NAMALWA (cell line): ENCODE measurements around the gene ABCB8.

Experiments used
- DNase-seq: peaks from one replicate; pipeline ENCODE4 v3.0.0-alpha.2; 2015; ENCODE audit warnings: low spot score

ABCB8 gene

GRCh38 chr7:151028131-151028947 is at the start of gene ABCB8:
Gene ABCB8, plus strand, starts transcription at chr7:151028450. Its CDS starts 66 bp downstream, at chr7:151028516.
- DNase-seq = peak; percentile 100

GRCh38 chr7:150979713-150980390 is 48.4 kb upstream of the ABCB8 start:
- DNase-seq = no peak

GRCh38 chr7:150980663-150981062 is 47.6 kb upstream of the ABCB8 start:
- no peak for DNase-seq

GRCh38 chr7:150981644-150982043 is 46.6 kb upstream of the ABCB8 start:
- DNase-seq = no peak

GRCh38 chr7:150982351-150982750 is 45.9 kb upstream of the ABCB8 start:
- DNase-seq = no peak

GRCh38 chr7:150983893-150984368 is 44.3 kb upstream of the ABCB8 start:
- peak; percentile 72 for DNase-seq

- peak; percentile 80 for DNase-seq
Measured at GRCh38 chr7:150986099-150986512, 42.1 kb upstream of the ABCB8 start.

GRCh38 chr7:150986556-150986955 is 41.7 kb upstream of the ABCB8 start:
- DNase-seq = no peak

GRCh38 chr7:150988230-150989226 is 39.7 kb upstream of the ABCB8 start:
- peak; percentile 86 for DNase-seq

- no peak for DNase-seq
Measured at GRCh38 chr7:150989456-150989855, 38.8 kb upstream of the ABCB8 start.

- no peak for DNase-seq
Measured at GRCh38 chr7:150990416-150991186, 37.6 kb upstream of the ABCB8 start, which contains the start of gene NOS3. Gene NOS3, plus strand, starts transcription at chr7:150991017. Its CDS starts 2,787 bp downstream, at chr7:150993804.

GRCh38 chr7:150992051-150992640 is 36.1 kb upstream of the ABCB8 start:
- DNase-seq = no peak

- peak; percentile 74 for DNase-seq
Measured at GRCh38 chr7:150992833-150993302, 35.4 kb upstream of the ABCB8 start.

GRCh38 chr7:150993511-150993910 is 34.7 kb upstream of the ABCB8 start:
- no peak for DNase-seq

- peak; percentile 67 for DNase-seq
Measured at GRCh38 chr7:150994141-150994837, 34.0 kb upstream of the ABCB8 start.

GRCh38 chr7:150994838-150995510 is 33.3 kb upstream of the ABCB8 start:
- no peak for DNase-seq

GRCh38 chr7:150996376-150997074 is 31.7 kb upstream of the ABCB8 start:
- DNase-seq = no peak

- DNase-seq = no peak
Measured at GRCh38 chr7:150997075-150997511, 31.2 kb upstream of the ABCB8 start.

GRCh38 chr7:150997817-150998216 is 30.4 kb upstream of the ABCB8 start:
- DNase-seq = no peak
